HG02610 (cell line): ENCODE data around the gene RNF144B.
A peak's percentile ranks its signal among the peaks of the same experiment; 100 is the strongest.

ENCODE experiments used
- ATAC-seq: cut with Tn5 transposase; IDR thresholded peaks from one replicate; pipeline ENCODE4 v1.9.1; 2021; ENCODE audit warnings: mild to moderate bottlenecking, moderate library complexity; ENCODE audit not compliant: unreplicated experiment

RNF144B gene

DNA sequence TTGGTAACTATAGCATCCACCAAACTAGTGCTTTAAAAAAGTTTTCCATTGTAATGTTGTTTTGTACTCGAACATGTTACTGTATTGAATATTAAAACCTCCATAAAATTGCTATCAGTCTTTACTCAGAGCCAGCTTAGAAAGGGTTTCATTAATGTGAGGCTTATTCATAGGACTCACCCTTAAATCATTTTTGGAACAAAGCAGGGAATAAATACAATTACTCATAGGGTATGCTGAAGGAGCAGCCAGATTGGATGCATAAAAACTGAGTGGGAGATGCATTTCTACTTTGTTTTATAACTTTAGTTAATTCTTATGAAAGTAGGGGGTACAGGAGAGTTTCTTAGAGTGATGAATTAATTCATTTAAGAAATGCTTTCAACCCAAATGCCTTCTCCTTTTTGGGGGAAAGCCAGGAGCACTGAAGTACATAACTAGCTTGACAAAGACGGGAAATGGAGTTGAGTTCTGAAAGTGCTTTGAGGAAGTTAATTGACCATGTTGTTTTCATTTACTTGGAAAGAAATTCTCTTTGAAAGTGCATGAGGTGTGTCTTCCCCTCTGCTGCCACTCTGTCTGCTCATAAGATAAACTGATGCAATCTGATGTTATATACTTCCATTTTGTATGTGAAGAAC is 90.3 kb downstream of the RNF144B start:
- ATAC-seq: no peak

DNA sequence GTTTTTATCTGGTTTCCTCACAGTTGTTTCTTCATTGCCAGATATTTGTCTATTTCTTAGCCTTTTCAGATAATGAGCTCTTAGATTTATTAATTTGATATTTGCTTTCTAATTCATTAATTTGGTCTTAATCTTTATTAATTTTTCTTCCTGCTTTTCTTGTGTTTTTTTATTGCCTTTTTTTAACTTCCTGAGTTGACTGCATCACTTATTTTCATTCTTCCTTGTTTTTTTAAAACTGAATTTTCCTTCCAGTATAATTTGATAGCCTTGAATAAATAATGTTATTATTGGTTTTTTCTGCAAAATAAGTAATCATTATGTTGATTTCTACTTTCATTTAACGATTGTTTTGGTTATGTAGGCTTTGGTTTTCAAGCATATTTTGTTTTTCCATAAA is 91.5 kb downstream of the RNF144B start:
- no peak for ATAC-seq

DNA sequence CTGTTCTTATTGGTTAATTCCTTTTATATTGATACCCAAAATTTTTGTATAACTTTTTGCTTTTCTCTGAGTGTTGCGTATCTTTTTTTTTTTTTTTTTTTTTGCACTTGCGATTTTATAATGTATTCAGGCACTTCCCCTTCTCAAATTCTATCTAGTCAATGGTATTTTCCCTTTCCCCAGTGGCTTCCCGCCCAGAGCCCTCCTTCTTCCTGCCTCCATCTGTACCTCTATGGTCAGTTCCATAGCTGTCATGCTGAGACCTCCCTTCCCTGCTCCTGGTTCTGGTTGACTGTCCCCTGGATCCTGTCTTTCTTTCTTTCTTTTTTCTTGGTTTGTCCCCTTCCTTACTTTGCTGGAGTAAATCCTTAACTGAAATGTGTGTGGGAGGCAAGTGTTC is 94.7 kb downstream of the RNF144B start:
- no peak for ATAC-seq

DNA sequence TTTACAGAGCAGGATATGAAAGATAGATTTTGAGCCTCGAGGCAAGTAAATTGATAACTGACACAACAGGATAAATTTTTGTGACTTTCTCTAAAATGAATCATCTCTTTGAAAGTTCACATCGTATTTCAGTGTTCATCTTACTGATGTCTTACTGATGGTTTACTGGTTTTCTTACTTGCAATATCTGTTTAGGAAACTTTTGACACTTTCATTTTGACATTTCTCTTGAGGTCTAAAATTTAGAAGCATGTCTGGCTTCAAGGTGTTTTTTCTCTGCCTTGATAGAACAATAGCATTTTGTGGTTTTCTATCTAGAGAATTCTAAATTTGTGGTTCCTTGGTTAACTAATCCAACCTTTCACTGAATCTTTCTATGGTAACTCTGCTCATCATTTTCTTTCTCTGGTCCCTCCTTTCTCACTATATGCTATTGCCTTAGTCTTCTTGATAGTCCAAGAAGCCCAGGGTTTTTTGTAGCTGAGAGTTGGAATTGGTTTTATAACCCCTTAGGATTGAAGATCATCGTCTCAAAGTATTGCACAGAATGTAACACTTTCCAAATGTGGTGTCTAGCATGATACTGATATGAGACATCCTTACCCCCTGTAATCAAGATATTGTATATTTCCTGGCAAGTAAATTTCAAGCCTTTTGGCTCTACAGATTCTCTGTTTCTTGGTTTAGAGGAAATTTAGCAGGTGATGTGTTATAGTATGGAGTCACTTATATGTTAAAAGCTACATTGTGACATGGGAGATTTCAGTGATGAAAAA is 98.7 kb downstream of the RNF144B start:
- ATAC-seq: peak; percentile 81

DNA sequence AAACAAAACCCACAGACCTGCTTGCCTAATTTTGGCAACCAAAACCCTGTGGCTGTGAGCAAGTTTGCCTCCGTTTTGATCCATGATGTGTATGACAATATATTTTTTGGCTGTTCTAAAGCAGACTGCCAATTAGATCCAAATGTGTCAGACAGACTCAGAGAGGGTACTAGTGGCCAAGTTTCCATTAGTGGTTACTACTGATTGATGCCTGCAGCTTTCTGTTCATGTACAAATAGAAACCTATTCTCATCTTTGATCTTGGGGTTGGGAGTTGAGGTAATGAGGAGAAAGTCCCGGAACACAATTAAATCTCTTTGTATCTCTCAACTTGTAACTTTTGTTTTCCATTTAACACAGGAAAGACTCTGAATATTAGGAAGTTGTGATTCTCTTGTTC is 100.9 kb downstream of the RNF144B start:
- no peak for ATAC-seq

DNA sequence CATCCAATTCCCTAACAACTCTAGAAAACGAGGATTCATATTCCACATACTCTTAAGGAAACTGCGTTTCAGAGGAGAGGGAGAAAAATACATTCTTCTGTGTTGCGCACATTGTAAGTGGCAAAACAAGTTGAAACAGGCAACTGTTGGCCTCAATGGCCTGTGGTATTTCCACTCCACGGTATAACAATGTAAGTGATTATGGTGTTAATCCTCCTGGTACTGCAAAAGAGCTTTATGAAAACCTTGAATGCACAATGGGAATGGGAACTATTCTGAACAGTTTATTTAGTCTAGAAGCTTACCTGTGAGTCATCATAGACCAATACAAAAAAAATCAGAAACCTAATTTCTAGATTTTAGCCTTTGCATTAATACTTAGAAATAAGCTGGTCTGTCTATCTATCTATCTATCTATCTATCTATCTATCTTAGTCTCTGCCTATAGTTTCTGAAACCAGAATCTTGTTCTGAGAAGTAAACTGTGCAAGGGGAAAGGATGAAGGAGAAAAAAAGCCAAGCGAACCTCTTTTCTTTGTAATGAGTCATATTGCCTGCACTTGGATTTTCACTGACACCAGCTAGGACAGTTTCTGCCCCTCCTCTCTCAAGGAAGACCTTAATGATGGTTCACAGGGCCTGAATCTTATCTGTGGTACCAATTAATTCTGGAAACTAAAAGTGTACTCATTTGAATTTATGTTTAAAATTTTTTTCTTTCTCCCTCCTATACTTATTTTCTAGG is 101.5 kb downstream of the RNF144B start:
- ATAC-seq: no peak

DNA sequence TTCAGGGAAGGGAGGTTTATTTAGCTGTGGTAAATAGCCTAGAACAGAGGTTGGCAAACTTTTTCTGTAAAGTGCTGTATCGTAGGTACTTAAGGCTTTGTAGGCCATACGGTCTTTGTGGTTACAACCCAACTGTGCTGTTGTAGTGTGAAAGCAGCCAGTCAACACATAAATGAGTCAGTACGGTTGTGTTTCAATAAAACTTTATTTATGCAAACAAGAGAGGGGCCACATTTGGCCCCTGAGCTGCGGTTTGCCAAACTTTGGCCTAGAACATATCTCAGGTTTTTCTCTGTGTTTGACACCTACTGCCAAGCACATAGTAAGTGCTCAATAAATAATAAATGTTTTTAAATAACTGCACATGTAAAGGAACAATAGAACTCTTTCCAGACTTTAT is 102.2 kb downstream of the RNF144B start:
- ATAC-seq: no peak

DNA sequence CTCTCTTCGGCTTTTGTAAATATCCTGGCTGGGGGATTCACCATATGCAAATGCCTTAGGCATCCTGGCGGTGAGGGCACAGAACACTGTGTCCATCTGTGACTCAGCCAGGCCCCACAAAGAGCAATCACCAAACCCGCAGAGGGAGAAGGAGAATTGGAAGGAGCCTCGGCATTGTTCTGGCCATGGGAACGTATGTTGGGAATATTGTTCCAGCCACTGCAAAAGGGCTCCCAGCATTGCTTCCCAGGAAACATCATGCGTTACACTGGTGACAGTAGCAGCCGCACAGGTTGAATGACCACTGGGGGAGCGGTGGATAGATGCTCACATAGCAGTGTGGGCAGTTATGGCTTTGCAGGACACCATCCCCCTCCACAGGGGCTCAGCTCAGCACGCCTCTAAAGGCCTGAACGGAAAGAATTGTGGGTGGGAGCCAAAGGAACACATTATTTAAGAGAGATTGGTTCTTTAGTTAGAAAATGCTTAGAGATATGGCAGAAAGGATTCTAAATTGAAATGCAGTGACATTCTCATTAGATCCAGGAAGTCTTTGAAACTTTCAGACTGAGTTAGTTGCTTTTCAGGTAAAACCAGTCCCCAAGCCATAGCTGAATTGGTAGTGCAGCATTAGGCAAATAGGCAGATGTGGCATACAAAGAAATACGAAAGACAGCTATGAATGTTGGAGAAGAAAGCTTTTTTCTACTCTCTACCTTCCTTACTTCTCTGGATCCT is 104.3 kb downstream of the RNF144B start:
- no peak for ATAC-seq

DNA sequence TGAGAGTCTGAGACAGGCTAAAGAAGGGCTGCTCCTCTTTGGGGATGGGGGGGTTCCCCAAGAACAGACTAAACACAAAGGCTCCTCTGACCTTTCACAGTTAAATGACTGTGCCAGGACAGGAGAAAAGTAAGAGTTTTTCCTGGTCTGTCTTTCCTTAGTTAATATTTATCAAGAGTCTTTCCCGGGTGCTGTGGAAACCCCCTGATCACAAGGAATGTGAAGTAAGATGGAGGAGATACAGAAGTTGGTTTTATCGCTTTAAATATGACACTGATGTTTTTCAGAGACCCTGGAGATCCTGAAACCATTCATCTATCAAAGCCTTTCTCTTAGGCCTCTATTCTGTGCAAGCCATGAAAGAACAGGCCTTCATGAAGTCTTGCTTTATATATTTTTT is 105.8 kb downstream of the RNF144B start:
- ATAC-seq: no peak

GRCh38 chr6:18493382-18493891 is 106.3 kb downstream of the RNF144B start:
- no peak for ATAC-seq

DNA sequence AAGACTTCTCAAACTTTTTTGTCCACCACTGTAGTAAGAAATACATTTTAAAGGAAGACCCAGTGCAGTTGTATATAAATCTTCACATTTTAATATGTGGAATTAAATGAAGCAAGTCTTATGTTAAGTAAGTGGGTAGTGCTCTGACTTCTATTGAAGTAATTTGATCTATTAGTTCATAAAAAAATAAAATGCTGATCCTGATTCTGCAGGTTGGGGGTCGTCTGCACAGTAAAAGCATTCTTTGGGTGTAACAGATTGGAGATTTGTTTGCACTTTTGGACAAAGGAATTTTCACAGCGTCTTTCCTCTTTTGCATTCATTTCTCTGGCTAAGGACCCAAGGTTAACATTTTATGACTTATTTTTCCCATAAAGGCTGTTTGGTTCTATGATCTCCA is 106.8 kb downstream of the RNF144B start:
- no peak for ATAC-seq

DNA sequence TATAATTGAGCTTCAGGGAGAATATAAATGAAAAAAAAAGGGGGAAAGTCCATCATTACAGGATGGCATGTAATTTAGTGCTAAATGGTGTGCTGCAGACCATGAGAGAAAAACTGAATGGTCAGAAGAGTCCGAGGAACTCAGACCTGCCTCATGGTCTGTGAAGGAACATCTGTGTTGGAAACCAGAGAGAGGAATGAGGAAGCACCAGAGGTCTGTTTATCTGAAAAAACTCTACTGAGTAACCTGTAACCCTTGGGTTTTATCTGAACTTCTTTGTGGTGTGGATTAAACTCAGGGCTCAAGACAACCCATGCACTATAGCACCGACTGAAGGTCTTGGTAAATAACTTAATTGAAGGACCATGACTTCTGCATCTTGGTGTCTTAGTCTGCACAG is 108.1 kb downstream of the RNF144B start:
- ATAC-seq: no peak

- no peak for ATAC-seq
These were observed 109.3 kb downstream of the RNF144B start for GRCh38 chr6:18496462-18496861.

GRCh38 chr6:18497006-18497405 is 109.9 kb downstream of the RNF144B start:
- no peak for ATAC-seq

- ATAC-seq: no peak
These were observed 111.3 kb downstream of the RNF144B start for GRCh38 chr6:18498408-18498807.

DNA sequence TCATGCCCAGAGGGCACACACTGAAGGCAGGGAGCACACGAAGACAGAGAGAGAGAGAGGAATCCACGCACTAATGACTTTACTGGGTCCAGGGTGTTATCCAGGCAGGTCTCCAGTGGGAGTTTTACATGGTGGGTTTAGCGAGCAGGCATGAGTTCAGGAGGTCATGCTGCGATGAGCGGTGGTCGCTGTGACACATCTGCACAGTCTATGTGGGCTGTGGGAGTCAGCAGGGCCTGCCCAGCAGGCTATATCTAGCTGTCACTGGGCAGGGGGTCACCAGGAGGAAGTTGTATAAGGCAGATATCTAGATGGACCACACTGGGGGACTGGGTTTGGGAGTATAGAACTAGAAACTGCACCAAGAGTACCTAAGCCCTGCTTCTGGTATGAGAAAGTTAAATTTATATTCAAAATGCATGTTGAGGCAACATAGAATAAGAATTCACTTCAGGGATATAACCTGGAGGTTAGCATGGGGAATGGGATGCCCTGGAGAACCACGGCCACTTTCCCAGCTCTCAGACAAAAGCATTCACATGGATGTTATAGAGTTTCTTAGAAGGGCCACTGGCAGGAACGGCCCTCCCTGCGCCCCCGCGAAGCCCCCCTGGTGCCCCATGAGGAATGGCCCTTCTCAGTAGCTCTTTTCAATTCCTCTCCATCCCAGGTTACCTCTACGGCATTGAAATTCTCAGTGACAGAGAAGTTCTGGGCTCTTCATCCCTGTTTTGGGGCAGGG is 113.9 kb downstream of the RNF144B start:
- no peak for ATAC-seq

- ATAC-seq: peak; percentile 78
These were observed 114.5 kb downstream of the RNF144B start for GRCh38 chr6:18501663-18502013.

DNA sequence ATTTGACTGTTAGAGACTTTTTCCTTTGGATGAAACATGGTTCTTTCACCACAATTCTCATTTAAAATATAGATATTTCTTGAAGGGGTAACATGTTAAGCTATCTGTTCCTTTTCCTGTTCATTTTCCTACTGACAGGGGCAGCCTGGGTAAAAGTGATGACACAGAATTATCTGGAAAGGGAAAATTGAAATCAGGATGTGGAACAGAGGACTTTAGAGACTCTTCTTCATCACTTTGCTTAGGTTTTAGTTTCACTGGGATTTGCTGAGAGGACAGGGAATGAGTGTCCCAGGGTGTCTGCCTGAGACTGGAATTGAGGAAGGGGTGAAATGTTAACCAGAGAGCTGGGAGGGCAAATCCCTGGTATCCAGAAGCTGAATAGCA is 116.0 kb downstream of the RNF144B start:
- no peak for ATAC-seq

DNA sequence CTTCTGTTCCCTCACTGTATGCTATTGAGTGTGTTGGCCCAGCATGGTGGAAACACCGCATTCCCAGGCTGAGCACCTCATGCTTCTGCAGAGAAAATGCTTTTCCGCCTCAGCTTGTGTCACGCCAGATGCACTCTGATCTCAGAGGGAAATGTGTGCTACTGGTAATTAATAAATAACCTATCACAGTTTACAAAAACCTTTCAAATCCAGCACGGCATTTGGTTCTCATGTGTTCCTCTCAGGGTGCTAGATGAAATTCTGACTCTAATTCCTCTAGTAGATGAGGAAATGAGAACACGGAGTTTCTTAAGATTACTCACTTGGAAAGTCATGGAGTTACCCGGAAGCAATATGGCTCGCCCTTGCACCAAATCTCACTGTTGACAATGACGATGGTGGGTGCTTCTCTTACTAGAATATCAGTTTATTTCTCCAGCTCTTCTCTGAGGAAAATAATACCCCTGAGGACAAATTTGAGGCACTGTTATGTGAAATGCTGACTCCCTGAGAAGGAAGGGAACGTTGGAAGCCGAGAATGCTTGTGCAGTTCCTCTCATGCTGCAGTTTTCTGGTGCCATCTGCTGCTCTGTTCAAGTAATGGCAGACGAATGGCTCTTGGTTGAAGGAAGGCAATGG is 116.6 kb downstream of the RNF144B start:
- ATAC-seq: peak; percentile 76

DNA sequence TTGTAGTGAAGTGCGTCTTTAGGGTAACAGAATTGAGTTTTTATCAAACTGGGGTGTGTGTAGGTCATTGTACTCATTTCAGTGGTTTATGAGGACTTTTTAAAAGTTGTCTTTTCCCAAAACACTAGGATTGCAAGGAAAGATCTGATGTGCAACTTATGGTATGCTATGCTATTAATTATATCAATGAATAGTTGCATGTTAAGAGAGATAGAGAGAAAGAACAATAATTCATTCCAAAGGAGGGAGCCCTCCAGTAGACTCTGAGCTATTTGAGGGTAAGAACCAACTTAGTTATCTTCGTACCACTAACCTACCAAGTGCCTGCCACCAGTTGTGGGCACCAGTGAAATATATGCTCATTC is 117.1 kb downstream of the RNF144B start:
- ATAC-seq: no peak
